ENCODE measurements around the gene ANXA11.

GRCh38 chr10:80199828-80200227 is 5.5 kb downstream of the ANXA11 start:
- no peak for TF ChIP-seq POLR2A (IDR thresholded peaks at IDR 0.05)
- peak in 2 of 3 experiments; percentile 4 to 45 for TF ChIP-seq CTCF (IDR thresholded peaks at IDR 0.05)

Data from testis (tissue), 2 donors.